OCI-LY1 (cell line): ENCODE measurements around the gene DNAH1.

Experiments used
- H2AFZ ChIP-seq: fragments of 200-600 bp; sonication (generic), shearing (Covaris generic); 2 replicates; pipeline ENCODE4 v1.6.0; 2014; ENCODE audit warnings: antibody characterized with exemption, mild to moderate bottlenecking, low read length
- H3F3A ChIP-seq: fragments of 200-600 bp; sonication (generic), shearing (Covaris generic); 2 replicates; pipeline ENCODE4 v1.6.0; 2014; ENCODE audit warnings: mild to moderate bottlenecking, antibody characterized with exemption, low read length, moderate library complexity; ENCODE audit not compliant: insufficient read depth
- H3K27ac ChIP-seq: fragments of 200-600 bp; sonication (generic); 2 replicates; pipeline ENCODE4 v1.5.1; 2014; ENCODE audit warnings: low read length, mixed run types, mild to moderate bottlenecking, low read depth; ENCODE audit not compliant: poor library complexity, severe bottlenecking
- H3K27me3 ChIP-seq: fragments of 200-600 bp; sonication (generic); 2 replicates; pipeline ENCODE4 v1.6.0; 2014; ENCODE audit warnings: antibody characterized with exemption, mild to moderate bottlenecking, low read length, moderate library complexity; ENCODE audit not compliant: insufficient read depth
- H3K36me3 ChIP-seq: fragments of 200-600 bp; sonication (generic); 2 replicates; pipeline ENCODE4 v1.6.1; 2014; ENCODE audit warnings: mild to moderate bottlenecking, antibody characterized with exemption, low read length, moderate library complexity, mixed read lengths; ENCODE audit not compliant: insufficient read depth
- H3K4me1 ChIP-seq: fragments of 200-600 bp; sonication (generic); 2 replicates; pipeline ENCODE4 v1.5.1; 2014; ENCODE audit warnings: mild to moderate bottlenecking, low read length, moderate library complexity; ENCODE audit not compliant: insufficient read depth, severe bottlenecking
- H3K4me2 ChIP-seq: fragments of 200-600 bp; sonication (generic), shearing (Covaris generic); 2 replicates; pipeline ENCODE4 v1.6.1; 2014; ENCODE audit warnings: low read length
- H3K4me3 ChIP-seq: fragments of 200-600 bp; sonication (generic); 2 replicates; pipeline ENCODE4 v1.5.1; 2014; ENCODE audit warnings: low read length, low read depth, mild to moderate bottlenecking, mixed read lengths; ENCODE audit not compliant: poor library complexity, severe bottlenecking
- H3K79me2 ChIP-seq: fragments of 200-600 bp; shearing (Covaris generic); 2 replicates; pipeline ENCODE4 v1.6.1; 2016; ENCODE audit warnings: mixed run types, low read length, mixed read lengths; ENCODE audit not compliant: insufficient read depth
- H3K9ac ChIP-seq: fragments of 200-600 bp; sonication (generic), shearing (Covaris generic); 2 replicates; pipeline ENCODE4 v1.6.1; 2014; ENCODE audit warnings: mild to moderate bottlenecking, low read length, mixed read lengths
- H3K9me2 ChIP-seq: fragments of 200-600 bp; sonication (generic), shearing (Covaris generic); 2 replicates; pipeline ENCODE4 v1.6.1; 2014; ENCODE audit warnings: low read depth, mild to moderate bottlenecking, low read length, mixed read lengths
- H3K9me3 ChIP-seq: fragments of 200-600 bp; shearing (Covaris generic); 2 replicates; pipeline ENCODE4 v1.6.1; 2014; ENCODE audit warnings: low read length, mixed read lengths
- H4K20me1 ChIP-seq: fragments of 200-600 bp; sonication (generic), shearing (Covaris generic); 2 replicates; pipeline ENCODE4 v1.6.0; 2016; ENCODE audit warnings: mild to moderate bottlenecking, low read length; ENCODE audit not compliant: insufficient read depth
- EZH2 ChIP-seq: fragments of 200-600 bp; sonication (generic), shearing (Covaris generic); IDR thresholded peaks from 2 replicates; pipeline ENCODE4 v1.8.0; 2017; ENCODE audit warnings: borderline replicate concordance, mixed run types, mild to moderate bottlenecking, antibody characterized with exemption, low read length, moderate library complexity, mixed read lengths
- TF ChIP-seq, protein P1 (sequence below): fragments of 200-600 bp; sonication (generic), shearing (Covaris generic); IDR thresholded peaks from 2 replicates; pipeline ENCODE4 v1.5.1; 2017; ENCODE audit warnings: mild to moderate bottlenecking, antibody characterized with exemption, low read length, moderate library complexity, mixed read lengths

DNAH1 gene

GRCh38 chr3:52400275-52400793, 84.2 kb downstream of the DNAH1 start:
- H3K9me2 ChIP-seq, result no peaks in the 10 kb centered on the region
- no peaks in the 10 kb centered on the region for H3K79me2 ChIP-seq
- no peaks in the 10 kb centered on the region for H3K4me1 ChIP-seq
- no peak overlapping the region for H2AFZ ChIP-seq
- no peak overlapping the region for H3K4me3 ChIP-seq
- H3K27ac ChIP-seq, result no peak overlapping the region
- H3K9me3 ChIP-seq, result no peaks in the 10 kb centered on the region
- no peak overlapping the region for H3K4me2 ChIP-seq
- no peaks in the 10 kb centered on the region for H3K27me3 ChIP-seq
- TF ChIP-seq, protein P1, sequence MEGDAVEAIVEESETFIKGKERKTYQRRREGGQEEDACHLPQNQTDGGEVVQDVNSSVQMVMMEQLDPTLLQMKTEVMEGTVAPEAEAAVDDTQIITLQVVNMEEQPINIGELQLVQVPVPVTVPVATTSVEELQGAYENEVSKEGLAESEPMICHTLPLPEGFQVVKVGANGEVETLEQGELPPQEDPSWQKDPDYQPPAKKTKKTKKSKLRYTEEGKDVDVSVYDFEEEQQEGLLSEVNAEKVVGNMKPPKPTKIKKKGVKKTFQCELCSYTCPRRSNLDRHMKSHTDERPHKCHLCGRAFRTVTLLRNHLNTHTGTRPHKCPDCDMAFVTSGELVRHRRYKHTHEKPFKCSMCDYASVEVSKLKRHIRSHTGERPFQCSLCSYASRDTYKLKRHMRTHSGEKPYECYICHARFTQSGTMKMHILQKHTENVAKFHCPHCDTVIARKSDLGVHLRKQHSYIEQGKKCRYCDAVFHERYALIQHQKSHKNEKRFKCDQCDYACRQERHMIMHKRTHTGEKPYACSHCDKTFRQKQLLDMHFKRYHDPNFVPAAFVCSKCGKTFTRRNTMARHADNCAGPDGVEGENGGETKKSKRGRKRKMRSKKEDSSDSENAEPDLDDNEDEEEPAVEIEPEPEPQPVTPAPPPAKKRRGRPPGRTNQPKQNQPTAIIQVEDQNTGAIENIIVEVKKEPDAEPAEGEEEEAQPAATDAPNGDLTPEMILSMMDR, result no peak
- TF ChIP-seq EZH2, result no peak
- no peak overlapping the region for H3K9ac ChIP-seq
- no peaks in the 10 kb centered on the region for H3F3A ChIP-seq
- H3K36me3 ChIP-seq, result peaks cover 48% of the 10 kb centered on the region
- no peaks in the 10 kb centered on the region for H4K20me1 ChIP-seq

GRCh38 chr3:52401021-52401420, 84.9 kb downstream of the DNAH1 start:
- H3F3A ChIP-seq, result no peaks in the 10 kb centered on the region
- H3K27me3 ChIP-seq, result no peaks in the 10 kb centered on the region
- no peak for TF ChIP-seq EZH2
- TF ChIP-seq, protein P1, result no peak
- H3K9me2 ChIP-seq, result no peaks in the 10 kb centered on the region
- no peaks in the 10 kb centered on the region for H3K9me3 ChIP-seq
- H3K36me3 ChIP-seq, result peaks cover 54% of the 10 kb centered on the region
- no peaks in the 10 kb centered on the region for H3K4me1 ChIP-seq
- H3K9ac ChIP-seq, result no peak overlapping the region
- H2AFZ ChIP-seq, result no peak overlapping the region
- no peak overlapping the region for H3K4me3 ChIP-seq
- no peaks in the 10 kb centered on the region for H4K20me1 ChIP-seq
- H3K4me2 ChIP-seq, result no peak overlapping the region
- no peaks in the 10 kb centered on the region for H3K79me2 ChIP-seq
- no peak overlapping the region for H3K27ac ChIP-seq

- no peaks in the 10 kb centered on the region for H4K20me1 ChIP-seq
- H2AFZ ChIP-seq, result no peak overlapping the region
- H3K9ac ChIP-seq, result no peak overlapping the region
- no peaks in the 10 kb centered on the region for H3K27me3 ChIP-seq
- no peaks in the 10 kb centered on the region for H3F3A ChIP-seq
- no peak overlapping the region for H3K4me2 ChIP-seq
- no peaks in the 10 kb centered on the region for H3K4me1 ChIP-seq
- no peaks in the 10 kb centered on the region for H3K79me2 ChIP-seq
- H3K27ac ChIP-seq, result no peak overlapping the region
- H3K4me3 ChIP-seq, result no peak overlapping the region
- H3K36me3 ChIP-seq, result peaks cover 60% of the 10 kb centered on the region
- no peaks in the 10 kb centered on the region for H3K9me2 ChIP-seq
- no peak for TF ChIP-seq EZH2
- TF ChIP-seq, protein P1, result no peak
- H3K9me3 ChIP-seq, result no peaks in the 10 kb centered on the region
Observed at GRCh38 chr3:52401551-52401950, 85.4 kb downstream of the DNAH1 start.
